ENCODE data around the gene UBE2U. TPM values are rescaled to one million over a fixed set of nuclear protein-coding genes. Genes with fewer than 3 reads are reported as not detected.
"Not testable (repeated sequence)": the region's sequence is repeated elsewhere in the genome, so short reads cannot be mapped to it uniquely, and the experiment has no call there.

UBE2U gene
- total and polyA plus RNA-seq, 7 donors: not detected

DNA sequence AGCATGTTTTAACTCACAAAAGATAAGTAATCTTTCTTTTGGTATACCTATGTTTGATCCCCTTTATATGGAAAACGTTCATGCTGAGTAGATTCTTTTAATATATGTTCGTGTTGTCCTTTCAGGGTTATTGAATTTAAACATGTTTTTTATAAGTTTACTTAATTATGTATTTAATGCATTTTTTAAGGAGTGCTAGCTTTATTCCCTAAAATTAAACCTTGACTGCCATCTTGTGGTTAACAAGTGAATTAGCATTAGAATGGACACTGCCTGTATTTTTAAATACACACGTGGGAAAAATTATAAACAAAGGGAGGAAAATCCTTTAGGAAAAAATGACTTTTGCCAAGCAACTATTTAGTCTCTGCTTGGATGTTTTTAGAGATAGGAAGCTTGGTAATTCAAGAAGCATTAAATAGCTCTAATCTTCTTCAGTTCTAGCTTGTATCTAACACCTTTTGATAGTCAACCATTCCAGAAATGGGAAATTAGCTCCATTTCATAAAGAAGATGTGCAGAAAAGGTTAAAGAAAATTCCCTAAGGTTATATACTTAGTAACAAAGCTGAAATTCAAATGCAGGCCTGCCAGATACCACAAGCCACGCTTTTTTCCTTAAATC lies 43.0 kb downstream of the UBE2U start:
- no peak for TF ChIP-seq POLR2A (IDR thresholded peaks at IDR 0.05)
- TF ChIP-seq, protein P1, sequence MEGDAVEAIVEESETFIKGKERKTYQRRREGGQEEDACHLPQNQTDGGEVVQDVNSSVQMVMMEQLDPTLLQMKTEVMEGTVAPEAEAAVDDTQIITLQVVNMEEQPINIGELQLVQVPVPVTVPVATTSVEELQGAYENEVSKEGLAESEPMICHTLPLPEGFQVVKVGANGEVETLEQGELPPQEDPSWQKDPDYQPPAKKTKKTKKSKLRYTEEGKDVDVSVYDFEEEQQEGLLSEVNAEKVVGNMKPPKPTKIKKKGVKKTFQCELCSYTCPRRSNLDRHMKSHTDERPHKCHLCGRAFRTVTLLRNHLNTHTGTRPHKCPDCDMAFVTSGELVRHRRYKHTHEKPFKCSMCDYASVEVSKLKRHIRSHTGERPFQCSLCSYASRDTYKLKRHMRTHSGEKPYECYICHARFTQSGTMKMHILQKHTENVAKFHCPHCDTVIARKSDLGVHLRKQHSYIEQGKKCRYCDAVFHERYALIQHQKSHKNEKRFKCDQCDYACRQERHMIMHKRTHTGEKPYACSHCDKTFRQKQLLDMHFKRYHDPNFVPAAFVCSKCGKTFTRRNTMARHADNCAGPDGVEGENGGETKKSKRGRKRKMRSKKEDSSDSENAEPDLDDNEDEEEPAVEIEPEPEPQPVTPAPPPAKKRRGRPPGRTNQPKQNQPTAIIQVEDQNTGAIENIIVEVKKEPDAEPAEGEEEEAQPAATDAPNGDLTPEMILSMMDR (IDR thresholded peaks at IDR 0.05): peak; percentile 62 to 79 (median 68)

DNA sequence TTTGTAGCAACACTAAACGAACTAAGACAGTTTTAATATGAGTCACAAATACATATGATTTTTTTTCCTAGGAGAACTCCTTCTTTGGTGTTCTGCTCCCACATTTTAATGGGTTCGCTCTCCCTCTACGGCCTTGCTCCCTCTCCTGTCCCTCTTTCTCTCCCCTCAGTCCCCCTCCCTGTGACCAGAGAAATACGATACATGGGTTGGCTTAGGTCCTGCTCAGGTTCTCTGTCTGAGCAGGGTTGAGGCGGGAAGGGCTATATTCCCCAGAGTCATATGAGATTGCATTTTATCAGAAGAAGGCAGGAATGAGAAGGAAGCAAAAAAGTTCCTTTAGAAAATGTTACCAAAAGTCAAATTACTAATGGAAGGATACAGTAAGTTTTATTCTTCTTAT lies 44.6 kb downstream of the UBE2U start:
- H3K4me1 ChIP-seq: peaks cover 0 to 3% (median 0%) of the 10 kb centered on the region in 4 donors
- H3K27ac ChIP-seq: no peak overlapping the region
- no peaks in the 10 kb centered on the region for H3K36me3 ChIP-seq
- no peaks in the 10 kb centered on the region for H3K9me3 ChIP-seq
- H3K27me3 ChIP-seq: no peaks in the 10 kb centered on the region
- DNase-seq: no peak
- TF ChIP-seq, protein P1 (IDR thresholded peaks at IDR 0.05): no peak
- TF ChIP-seq POLR2AphosphoS5 (IDR thresholded peaks at IDR 0.05) (no peak), EP300 (IDR thresholded peaks at IDR 0.05) (no peak), POLR2A (IDR thresholded peaks at IDR 0.05) (no peak)
- intact Hi-C loops (cut with DNase I): no loop called here
- WGBS, 2 donors: 62 to 77% methylated on average over 5 of the region's 5 CpGs
- H3K4me3 ChIP-seq: no peak overlapping the region

More for the DNA sequence above, 43.0 kb downstream of the UBE2U start:
- Histone ChIP-seq H3K9me3 (no peaks in the 10 kb centered on the region), H3K4me3 (no peak overlapping the region), H3K27ac (no peak overlapping the region), H3K27me3 (no peaks in the 10 kb centered on the region), H3K4me1 (peaks cover 0 to 3% (median 0%) of the 10 kb centered on the region in 4 donors), H3K36me3 (no peaks in the 10 kb centered on the region)
- intact Hi-C loops (cut with DNase I): loop anchor here (1.0 kb wide), 1 partner anchor 554 kb away; no protein-coding TSS in a partner anchor
- WGBS, 2 donors: 19 to 20% methylated on average over 4 of the region's 4 CpGs
- DNase-seq: no peak

DNA sequence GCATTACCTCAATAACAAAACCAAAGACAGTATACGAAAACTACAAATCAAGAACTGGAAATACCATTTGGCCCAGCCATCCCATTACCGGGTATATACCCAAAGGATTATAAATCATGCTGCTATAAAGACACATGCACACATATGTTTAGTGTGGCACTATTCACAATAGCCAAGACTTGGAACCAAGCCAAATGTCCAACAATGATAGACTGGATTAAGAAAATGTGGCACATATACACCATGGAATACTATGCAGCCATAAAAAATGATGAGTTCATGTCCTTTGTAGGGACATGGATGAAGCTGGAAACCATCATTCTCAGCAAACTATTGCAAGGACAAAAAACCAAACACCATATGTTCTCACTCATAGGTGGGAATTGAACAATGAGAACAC lies 47.0 kb downstream of the UBE2U start:
- intact Hi-C loops (cut with DNase I); H3K4me1 ChIP-seq; H3K36me3 ChIP-seq: not testable (repeated sequence)

DNA sequence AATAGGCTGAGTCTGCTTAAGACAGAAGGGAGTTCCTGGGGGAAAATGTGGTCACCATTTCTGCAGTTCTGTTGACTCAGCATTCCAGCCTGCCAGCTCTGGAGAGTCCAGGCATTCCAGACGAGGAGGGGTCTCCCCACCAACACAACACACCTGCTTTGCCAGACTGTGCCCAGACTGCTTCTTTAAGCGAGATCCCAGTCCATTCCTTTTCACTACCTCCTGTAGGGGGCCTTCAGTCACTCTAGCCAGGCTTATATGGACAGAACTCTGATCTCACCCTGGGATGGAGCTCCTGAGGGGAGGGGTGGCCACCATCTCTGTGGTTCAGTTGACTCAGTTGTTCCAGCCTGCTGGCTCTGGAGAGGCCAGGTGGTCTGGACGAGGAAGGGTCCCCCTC lies 48.5 kb downstream of the UBE2U start:
- Histone ChIP-seq H3K27me3 (no peaks in the 10 kb centered on the region), H3K27ac (no peak overlapping the region), H3K4me1 (no peaks in the 10 kb centered on the region), H3K9me3 (no peaks in the 10 kb centered on the region), H3K4me3 (no peak overlapping the region), H3K36me3 (no peaks in the 10 kb centered on the region)
- intact Hi-C loops (cut with DNase I): no loop called here
- 74 to 79% methylated on average over 3 of the region's 3 CpGs for WGBS, 2 donors
- no peak for DNase-seq
- no peak for TF ChIP-seq EP300 (IDR thresholded peaks at IDR 0.05)
- TF ChIP-seq, protein P1 (IDR thresholded peaks at IDR 0.05): no peak
- TF ChIP-seq POLR2AphosphoS5 (IDR thresholded peaks at IDR 0.05): no peak
- TF ChIP-seq POLR2A (IDR thresholded peaks at IDR 0.05): no peak

More for the DNA sequence above, 47.0 kb downstream of the UBE2U start:
- not testable (repeated sequence) for DNase-seq, H3K9me3 ChIP-seq, H3K27ac ChIP-seq, H3K27me3 ChIP-seq, H3K4me3 ChIP-seq
- 53 to 92% methylated on average over 2 of the region's 2 CpGs for WGBS, 2 donors

DNA sequence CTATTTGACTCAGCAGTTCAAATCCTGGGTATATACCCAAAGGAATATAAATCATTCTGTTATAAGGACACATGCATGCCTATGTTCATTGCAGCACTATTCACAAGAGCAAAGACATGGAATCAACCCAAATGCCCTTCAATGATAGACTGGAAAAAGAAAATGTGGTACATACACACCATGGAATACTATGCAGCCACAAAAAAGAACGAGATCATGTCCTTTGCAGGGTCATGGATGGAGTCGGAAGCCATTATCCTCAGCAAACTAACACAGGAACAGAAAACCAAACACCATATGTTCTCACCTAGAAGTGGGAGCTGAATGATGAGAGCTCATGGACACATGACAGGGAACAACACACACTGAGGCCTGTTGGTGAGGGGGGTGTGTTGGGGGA lies 53.8 kb downstream of the UBE2U start:
- intact Hi-C loops (cut with DNase I); H3K27ac ChIP-seq; H3K36me3 ChIP-seq; H3K4me1 ChIP-seq; H3K4me3 ChIP-seq; H3K9me3 ChIP-seq; DNase-seq; H3K27me3 ChIP-seq: not testable (repeated sequence)
- 86 to 92% methylated on average over 2 of the region's 2 CpGs for WGBS, 2 donors

DNA sequence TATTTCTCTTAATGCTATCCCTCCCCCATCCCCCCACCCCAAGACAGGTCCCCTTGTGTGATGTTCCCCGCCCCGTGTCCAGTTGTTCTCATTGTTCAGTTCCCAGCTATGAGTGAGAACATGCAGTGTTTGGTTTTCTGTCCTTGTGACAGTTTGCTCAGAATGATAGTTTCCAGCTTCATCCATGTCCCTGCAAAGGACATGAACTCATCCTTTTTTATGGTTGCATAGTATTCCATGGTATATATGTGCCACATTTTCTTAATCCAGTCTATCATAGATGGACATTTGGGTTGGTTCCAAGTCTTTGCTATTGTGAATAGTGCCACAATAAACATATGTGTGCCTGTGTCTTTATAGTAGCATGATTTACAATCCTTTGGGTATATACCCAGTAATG lies 55.0 kb downstream of the UBE2U start:
- H3K27me3 ChIP-seq; DNase-seq; intact Hi-C loops (cut with DNase I); H3K4me3 ChIP-seq; H3K9me3 ChIP-seq; H3K27ac ChIP-seq; H3K4me1 ChIP-seq; H3K36me3 ChIP-seq: not testable (repeated sequence)
- 71 to 77% methylated on average over 2 of the region's 2 CpGs for WGBS, 2 donors

All from sigmoid colon (tissue), 7 donors.